ENCODE data around the gene RNPEPL1.

DNA sequence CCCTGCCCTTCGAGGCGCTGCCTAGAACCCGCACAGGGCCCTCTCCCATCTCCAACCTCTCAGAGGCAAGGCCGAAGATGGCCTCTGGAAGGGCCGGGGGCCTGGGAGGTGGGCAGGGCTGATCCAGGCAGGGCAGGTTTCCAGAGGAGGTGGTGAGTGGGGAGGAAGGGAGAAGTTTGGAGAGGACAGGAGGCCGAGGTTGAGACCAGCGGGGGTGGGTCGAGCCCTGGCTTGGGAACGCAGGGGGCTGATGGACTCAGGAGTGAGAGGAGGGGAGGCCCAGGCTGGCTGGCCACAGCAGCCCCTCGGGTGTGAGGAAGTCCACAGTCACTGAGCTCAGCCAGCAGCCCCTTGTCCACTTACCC, 28.8 kb downstream of the RNPEPL1 start:
- TF ChIP-seq, protein P1, sequence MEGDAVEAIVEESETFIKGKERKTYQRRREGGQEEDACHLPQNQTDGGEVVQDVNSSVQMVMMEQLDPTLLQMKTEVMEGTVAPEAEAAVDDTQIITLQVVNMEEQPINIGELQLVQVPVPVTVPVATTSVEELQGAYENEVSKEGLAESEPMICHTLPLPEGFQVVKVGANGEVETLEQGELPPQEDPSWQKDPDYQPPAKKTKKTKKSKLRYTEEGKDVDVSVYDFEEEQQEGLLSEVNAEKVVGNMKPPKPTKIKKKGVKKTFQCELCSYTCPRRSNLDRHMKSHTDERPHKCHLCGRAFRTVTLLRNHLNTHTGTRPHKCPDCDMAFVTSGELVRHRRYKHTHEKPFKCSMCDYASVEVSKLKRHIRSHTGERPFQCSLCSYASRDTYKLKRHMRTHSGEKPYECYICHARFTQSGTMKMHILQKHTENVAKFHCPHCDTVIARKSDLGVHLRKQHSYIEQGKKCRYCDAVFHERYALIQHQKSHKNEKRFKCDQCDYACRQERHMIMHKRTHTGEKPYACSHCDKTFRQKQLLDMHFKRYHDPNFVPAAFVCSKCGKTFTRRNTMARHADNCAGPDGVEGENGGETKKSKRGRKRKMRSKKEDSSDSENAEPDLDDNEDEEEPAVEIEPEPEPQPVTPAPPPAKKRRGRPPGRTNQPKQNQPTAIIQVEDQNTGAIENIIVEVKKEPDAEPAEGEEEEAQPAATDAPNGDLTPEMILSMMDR (IDR thresholded peaks at IDR 0.05; ENCODE audit: insufficient read depth, low read depth, low read length): no peak
- TF ChIP-seq EZH2 (IDR thresholded peaks at IDR 0.05; ENCODE audit: insufficient read depth, low read length): no peak
